ENCODE measurements around the gene MGAT4A.
"Not testable (repeated sequence)": the region's sequence is repeated elsewhere in the genome, so short reads cannot be mapped to it uniquely, and the experiment has no call there.

The MGAT4A gene

GRCh38 chr2:98730053-98730706 lies 752 bp downstream of the MGAT4A start:
- peak; percentile 34 to 55 for DNase-seq

GRCh38 chr2:98729652-98730051 lies 1.3 kb downstream of the MGAT4A start:
- no peak for DNase-seq

- not testable (repeated sequence) for DNase-seq
These were observed 2.7 kb downstream of the MGAT4A start for GRCh38 chr2:98728088-98728718.

GRCh38 chr2:98727369-98728087 lies 3.4 kb downstream of the MGAT4A start:
- DNase-seq, result no peak

- no peak for DNase-seq
These were observed 4.1 kb downstream of the MGAT4A start for GRCh38 chr2:98726735-98727368.

- no peak for DNase-seq
These were observed 4.7 kb downstream of the MGAT4A start for GRCh38 chr2:98726205-98726604.

GRCh38 chr2:98720286-98720685 lies 10.6 kb downstream of the MGAT4A start:
- DNase-seq, result no peak

GRCh38 chr2:98717621-98718020 lies 13.3 kb downstream of the MGAT4A start:
- no peak for DNase-seq

GRCh38 chr2:98716786-98717185 lies 14.1 kb downstream of the MGAT4A start:
- no peak for DNase-seq

- no peak for DNase-seq
These were observed 15.0 kb downstream of the MGAT4A start for GRCh38 chr2:98715812-98716451.

- no peak for DNase-seq
These were observed 17.5 kb downstream of the MGAT4A start for GRCh38 chr2:98713332-98714015.

- no peak for DNase-seq
These were observed 18.8 kb downstream of the MGAT4A start for GRCh38 chr2:98712145-98712544.

- DNase-seq, result no peak
These were observed 19.4 kb downstream of the MGAT4A start for GRCh38 chr2:98711506-98711905.

GRCh38 chr2:98710734-98711133 lies 20.2 kb downstream of the MGAT4A start:
- DNase-seq, result peak; percentile 20 to 57

GRCh38 chr2:98709535-98709934 lies 21.4 kb downstream of the MGAT4A start:
- no peak for DNase-seq

- no peak for DNase-seq
These were observed 22.3 kb downstream of the MGAT4A start for GRCh38 chr2:98708396-98709186.

- no peak for DNase-seq
These were observed 24.3 kb downstream of the MGAT4A start for GRCh38 chr2:98706591-98706990.

- DNase-seq, result no peak
These were observed 25.7 kb downstream of the MGAT4A start for GRCh38 chr2:98705333-98705617.

- DNase-seq, result no peak
These were observed 26.2 kb downstream of the MGAT4A start for GRCh38 chr2:98704499-98705332.

- no peak for DNase-seq
These were observed 27.2 kb downstream of the MGAT4A start for GRCh38 chr2:98703738-98704137.
